SH-SY5Y (cell line): Measurements from ENCODE around the gene CCS.

ENCODE experiments used
- GATA2 ChIP-seq: IDR thresholded peaks from 2 replicates; pipeline ENCODE4 v1.6.1; 2011; ENCODE audit warnings: mild to moderate bottlenecking, low read depth, low read length
- GATA3 ChIP-seq: IDR thresholded peaks from 2 replicates; pipeline ENCODE4 v1.6.1; 2011; ENCODE audit warnings: low read depth, mild to moderate bottlenecking, low read length, moderate library complexity

GRCh38 chr11:66625752-66626149 is 32.8 kb downstream of the CCS start:
- no peak for TF ChIP-seq GATA3
- TF ChIP-seq GATA2: no peak
